H54 (cell line): ENCODE data around the gene ZNFX1.

Experiments
- DNase-seq: peaks from one replicate; pipeline ENCODE4 v3.0.0; 2011; ENCODE audit warnings: low spot score, mixed read lengths; ENCODE audit not compliant: insufficient read length
- FAIRE-seq: peaks from 3 replicates; lab custom pipeline; 2011; peaks lifted over from hg19 to GRCh38; lab: Jason Lieb, UNC
- POLR2A ChIP-seq: IDR thresholded peaks from 2 replicates; pipeline ENCODE4 v1.6.1; 2011; ENCODE audit warnings: low read depth, mild to moderate bottlenecking, low read length

Gene ZNFX1

GRCh38 chr20:49278818-49279676, 1.2 kb upstream of the ZNFX1 start:
- FAIRE-seq = no peak
- DNase-seq = no peak

GRCh38 chr20:49277786-49278035, 146 bp downstream of the ZNFX1 start:
- DNase-seq (no peak), FAIRE-seq (no peak)
- peak; percentile 81; the same call in 1 of the 2 replicates for TF ChIP-seq POLR2A

More at GRCh38 chr20:49278818-49279676, 1.2 kb upstream of the ZNFX1 start:
- TF ChIP-seq POLR2A = no peak

GRCh38 chr20:49276961-49277785, 684 bp downstream of the ZNFX1 start:
- TF ChIP-seq POLR2A = no peak
- FAIRE-seq (no peak), DNase-seq (no peak)

GRCh38 chr20:49276161-49276960, 1.5 kb downstream of the ZNFX1 start:
- FAIRE-seq (no peak), DNase-seq (peak; percentile 41)
- TF ChIP-seq POLR2A = no peak

GRCh38 chr20:49275636-49276035, 2.2 kb downstream of the ZNFX1 start:
- DNase-seq (no peak), FAIRE-seq (no peak)
- TF ChIP-seq POLR2A = no peak

GRCh38 chr20:49275216-49275615, 2.6 kb downstream of the ZNFX1 start:
- TF ChIP-seq POLR2A = no peak
- no peak for DNase-seq
- FAIRE-seq = no peak

GRCh38 chr20:49273696-49274277, 4.1 kb downstream of the ZNFX1 start:
- no peak for TF ChIP-seq POLR2A
- FAIRE-seq (no peak), DNase-seq (no peak)

GRCh38 chr20:49272654-49273053, 5.2 kb downstream of the ZNFX1 start:
- DNase-seq (no peak), FAIRE-seq (no peak)
- TF ChIP-seq POLR2A = no peak

- no peak for FAIRE-seq
- TF ChIP-seq POLR2A = no peak
- no peak for DNase-seq
Measured at GRCh38 chr20:49270736-49271135, 7.1 kb downstream of the ZNFX1 start.

GRCh38 chr20:49270177-49270576, 7.7 kb downstream of the ZNFX1 start:
- DNase-seq (no peak), FAIRE-seq (no peak)
- TF ChIP-seq POLR2A = no peak

- FAIRE-seq = no peak
- TF ChIP-seq POLR2A = no peak
- no peak for DNase-seq
Measured at GRCh38 chr20:49268600-49269365, 9.1 kb downstream of the ZNFX1 start.

GRCh38 chr20:49267327-49267726, 10.5 kb downstream of the ZNFX1 start:
- TF ChIP-seq POLR2A = no peak
- DNase-seq = no peak
- FAIRE-seq = no peak

- DNase-seq (no peak), FAIRE-seq (no peak)
- TF ChIP-seq POLR2A = no peak
Measured at GRCh38 chr20:49262444-49262843, 15.4 kb downstream of the ZNFX1 start.
